Measurements from ENCODE around the gene CEP295NL.
A peak's percentile ranks its signal among the peaks of the same experiment; 100 is the strongest.
"Not testable (repeated sequence)": the region's sequence is repeated elsewhere in the genome, so short reads cannot be mapped to it uniquely, and the experiment has no call there.

Gene CEP295NL, protein sequence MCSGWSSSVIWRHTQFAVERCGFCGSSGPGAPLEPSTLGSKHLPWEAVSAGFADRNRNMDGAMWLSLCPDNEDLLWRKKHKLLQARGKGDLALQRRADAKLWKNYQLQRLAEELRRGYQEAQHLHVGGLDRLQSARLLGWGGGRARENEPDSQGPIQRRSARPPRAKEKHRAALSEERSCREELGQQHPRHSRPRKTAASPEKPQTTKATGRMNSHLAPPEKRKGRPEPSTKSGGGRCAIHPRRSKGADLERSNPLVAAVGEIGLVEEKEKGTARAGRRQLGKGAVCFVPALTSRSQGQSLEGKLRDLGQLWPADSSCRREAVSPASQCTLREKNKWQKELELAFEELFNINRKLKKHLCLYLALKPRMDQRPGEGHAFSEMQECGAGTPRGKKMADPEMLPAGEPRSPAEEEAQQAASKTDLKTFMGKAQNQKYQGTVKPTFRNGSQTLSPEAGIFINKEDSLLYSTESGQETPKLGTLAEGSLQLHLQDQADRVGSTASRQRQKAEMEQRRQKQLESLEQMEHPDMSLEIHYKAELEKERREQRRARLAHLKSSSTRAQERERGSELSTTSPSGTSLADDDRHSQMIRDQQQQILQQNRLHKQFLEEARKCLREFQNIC

GRCh38 chr17:78903101-78903779 is at the start of gene CEP295NL:
Gene CEP295NL (minus strand): TSS chr17:78903201. CDS start chr17:78901828, 1,373 bp downstream.
- DNase-seq, result no peak

DNA sequence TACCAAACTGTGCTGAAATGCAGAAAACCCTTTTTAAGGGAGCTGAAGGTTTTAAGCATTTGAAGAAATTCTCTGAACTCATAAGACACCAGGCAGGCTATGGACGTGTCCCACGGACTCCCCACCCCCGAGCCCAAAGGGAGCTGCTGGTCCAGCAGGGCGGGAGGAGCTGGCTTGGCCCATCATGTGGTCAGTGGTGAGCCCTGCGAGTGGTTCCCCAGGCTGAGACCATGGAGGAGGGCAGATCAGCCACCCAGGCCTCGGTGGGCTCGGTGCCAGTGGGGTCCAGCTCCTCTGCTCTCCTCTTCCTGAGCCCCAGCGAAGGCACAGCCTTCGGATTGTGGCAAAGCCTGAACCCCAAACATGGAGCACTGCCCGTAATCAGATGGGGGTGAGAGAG is 49.7 kb upstream of the CEP295NL start:
- DNase-seq, result no peak

GRCh38 chr17:78951967-78952551 is 49.1 kb upstream of the CEP295NL start:
- no peak for DNase-seq

GRCh38 chr17:78950870-78951269 is 47.9 kb upstream of the CEP295NL start:
- no peak for DNase-seq

DNA sequence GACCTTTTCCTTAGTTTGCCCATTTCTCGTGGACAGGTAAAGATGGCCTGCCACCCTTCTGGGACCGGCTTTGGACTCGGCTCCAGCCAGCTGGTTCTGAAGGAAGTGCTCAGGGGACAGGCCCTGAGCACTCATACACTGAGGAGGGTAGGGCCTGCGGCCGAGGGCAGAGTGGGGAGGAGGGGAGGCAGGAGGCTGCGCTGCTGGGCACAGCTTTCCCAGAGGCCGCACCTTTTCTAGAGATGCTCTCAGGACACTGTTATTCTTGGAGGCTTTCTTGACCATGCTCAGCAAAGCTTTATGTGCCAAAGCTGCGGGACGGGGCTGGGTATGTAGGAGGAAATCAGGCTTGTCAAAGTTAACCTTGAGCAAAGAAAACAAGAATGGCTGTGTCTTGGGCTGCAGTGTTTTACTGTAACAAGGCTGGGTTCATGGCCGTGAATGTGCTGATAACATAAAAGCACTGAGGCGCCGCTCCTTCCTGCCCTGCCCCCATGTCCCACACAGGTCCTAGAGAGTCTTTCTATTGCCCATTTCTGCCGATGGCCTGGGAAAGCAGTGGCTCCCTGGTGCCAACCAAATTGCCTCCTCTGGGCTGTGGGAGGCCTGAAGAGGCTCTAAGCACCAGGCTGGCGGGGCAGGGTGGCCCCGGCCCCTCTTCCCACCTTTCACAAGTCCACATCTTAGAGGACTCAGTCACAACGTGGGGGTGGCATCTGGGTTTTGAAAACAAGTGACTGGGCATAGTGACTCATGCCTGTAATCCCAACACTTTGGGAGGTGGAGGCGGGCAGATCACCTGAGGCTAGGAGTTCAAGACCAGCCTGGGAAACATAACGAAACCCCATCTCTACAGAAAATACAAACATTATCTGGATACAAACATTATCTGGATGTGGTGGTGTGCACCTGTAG is 44.5 kb upstream of the CEP295NL start:
- DNase-seq, result no peak

GRCh38 chr17:78946631-78947030 is 43.6 kb upstream of the CEP295NL start:
- DNase-seq, result no peak

GRCh38 chr17:78946131-78946530 is 43.1 kb upstream of the CEP295NL start:
- no peak for DNase-seq

DNA sequence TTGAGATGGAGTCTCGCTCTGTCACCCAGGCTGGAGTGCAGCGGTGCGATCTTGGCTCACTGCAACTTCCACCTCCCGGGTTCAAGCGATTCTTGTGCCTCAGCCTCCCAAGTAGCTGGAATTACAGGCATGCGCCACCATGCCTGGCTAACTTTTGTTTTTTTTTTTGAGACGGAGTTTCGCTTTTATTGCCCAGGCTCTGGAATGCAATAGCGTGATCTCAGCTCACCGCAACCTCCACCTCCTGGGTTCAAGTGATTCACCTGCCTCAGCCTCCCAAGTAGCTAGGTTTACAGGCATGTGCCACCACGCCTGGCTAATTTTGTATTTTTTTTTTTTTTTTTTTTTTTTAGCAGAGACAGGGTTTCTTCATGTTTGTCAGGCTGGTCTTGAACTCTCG is 42.5 kb upstream of the CEP295NL start:
- DNase-seq, result not testable (repeated sequence)

DNA sequence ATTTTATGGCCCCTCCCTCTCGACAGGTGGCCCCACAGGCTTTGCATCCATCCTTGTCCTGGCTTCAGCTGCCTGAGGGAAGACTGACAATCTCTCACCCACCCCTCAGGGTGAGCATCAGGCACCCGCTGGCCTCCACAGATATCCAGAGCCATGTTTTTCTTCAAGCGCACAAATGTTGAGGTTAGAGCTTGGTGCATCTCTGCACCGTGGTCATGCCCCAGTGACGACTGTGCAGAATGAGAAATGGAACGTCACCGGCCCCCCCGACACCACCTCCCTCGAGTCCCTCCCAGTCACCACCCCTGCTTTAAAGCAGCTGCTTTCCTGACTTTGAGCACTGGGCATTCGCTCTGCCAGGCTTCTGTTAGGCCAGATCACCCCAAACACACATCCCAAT is 42.0 kb upstream of the CEP295NL start:
- DNase-seq, result no peak

- DNase-seq, result no peak
Measured at GRCh38 chr17:78944026-78944425, 41.0 kb upstream of the CEP295NL start.

DNA sequence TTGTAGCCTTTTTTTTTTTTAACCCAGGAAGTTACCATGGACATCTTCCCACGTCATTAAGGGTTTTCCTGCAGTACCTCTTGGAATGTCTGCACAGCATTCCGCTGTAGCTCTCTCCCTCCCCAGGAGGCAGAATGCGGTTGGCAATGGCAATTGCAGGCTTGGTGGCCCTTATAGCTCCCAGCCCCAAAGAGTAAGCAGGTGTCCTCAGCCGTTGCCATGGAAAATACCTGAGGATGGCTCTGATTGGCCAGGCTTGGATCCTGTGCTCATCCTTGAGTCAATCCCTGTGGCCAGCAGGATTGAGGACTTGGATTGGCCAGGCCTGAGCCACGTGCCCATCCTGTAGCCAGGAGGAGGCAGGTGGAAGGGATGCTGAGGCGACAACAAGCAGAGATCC is 37.7 kb upstream of the CEP295NL start:
- no peak for DNase-seq

GRCh38 chr17:78940258-78940657 is 37.3 kb upstream of the CEP295NL start:
- DNase-seq, result no peak

DNA sequence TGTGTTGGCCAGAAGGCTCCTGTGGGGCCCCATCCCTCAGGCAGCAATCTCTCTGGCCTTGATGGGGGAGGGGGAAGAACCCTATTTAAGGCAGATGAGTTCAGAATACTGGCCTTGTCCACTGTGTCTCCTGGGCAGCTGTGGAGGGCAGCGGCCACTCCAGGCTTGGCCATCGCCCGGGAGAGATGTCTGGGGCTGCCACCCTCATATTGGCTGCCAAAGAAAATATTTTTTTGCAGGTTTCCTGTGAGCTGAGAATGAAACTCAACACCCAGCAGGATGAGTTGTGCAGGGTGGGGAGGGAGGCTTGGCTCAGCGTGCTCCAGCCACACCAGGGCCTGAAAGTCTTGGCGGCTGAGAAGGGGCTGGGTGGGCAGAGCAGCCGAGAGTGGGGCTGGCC is 36.6 kb upstream of the CEP295NL start:
- no peak for DNase-seq

- no peak for DNase-seq
Measured at GRCh38 chr17:78937561-78937960, 34.6 kb upstream of the CEP295NL start.

GRCh38 chr17:78935419-78936323 is 32.7 kb upstream of the CEP295NL start:
- DNase-seq, result no peak

DNA sequence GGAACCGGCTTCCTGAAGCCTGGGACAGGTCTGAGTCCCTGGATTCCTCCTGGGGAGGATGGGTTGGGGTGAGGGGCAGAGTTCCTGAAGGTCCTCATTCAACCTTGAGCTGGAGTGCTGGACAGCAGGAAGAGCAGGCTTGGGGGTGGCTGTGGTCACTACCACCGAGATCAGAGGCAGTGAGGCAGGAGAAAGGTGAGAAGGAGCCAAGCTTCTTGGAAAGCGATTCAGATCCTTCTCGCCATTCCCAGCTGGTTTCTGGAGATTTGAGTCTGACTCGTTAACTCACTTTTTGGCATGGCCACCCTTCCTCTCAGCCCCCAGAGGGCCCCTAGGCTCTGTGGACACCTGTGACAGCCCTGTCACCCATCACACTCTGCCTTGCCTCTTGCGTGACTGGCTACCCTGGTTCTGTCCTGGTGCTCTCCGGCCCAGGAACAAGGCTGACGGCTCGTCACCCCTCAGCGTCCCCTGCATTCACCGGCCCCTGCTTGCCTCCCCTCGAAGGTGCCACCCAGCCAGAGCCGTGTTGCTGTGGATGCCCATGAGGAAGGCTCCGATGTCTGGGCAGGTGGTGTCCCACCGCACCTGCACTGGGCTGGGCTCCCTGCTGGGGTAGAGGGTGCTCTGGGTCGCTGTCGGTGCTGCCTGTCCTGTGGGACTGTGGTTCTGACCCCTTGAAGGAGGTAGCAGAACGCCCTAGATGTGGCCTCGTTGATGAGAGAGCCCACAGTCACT is 31.8 kb upstream of the CEP295NL start:
- no peak for DNase-seq

DNA sequence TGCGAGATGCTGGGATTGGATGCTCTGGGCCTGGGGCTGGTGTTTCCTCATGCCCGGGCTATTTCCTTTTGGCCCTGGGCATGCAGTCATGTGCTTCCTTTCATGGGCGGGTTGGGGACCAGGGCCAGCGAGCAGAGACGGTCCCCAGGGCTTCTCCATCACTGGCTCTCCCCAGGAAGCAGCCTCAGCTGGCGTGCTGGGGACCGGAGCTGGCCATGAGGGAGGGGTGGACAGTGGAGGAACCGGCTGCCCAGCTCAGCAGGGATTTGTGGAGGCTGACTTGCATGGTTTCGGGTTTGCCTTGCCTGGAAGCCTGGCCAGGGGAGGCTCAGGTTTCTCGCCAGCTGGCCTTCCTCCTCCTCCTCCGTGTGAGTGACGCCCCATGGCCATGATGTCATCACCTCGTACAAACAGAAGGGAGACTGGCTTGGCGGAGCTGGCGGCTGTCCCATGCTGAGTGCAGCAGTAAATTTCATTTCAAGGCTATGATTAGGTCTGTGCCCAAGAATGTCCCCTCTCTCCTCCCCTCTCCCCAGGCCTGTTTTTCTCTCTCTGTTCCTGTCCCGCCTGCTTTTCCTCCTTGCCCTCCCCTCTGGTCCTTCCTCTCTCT is 31.1 kb upstream of the CEP295NL start:
- no peak for DNase-seq

DNA sequence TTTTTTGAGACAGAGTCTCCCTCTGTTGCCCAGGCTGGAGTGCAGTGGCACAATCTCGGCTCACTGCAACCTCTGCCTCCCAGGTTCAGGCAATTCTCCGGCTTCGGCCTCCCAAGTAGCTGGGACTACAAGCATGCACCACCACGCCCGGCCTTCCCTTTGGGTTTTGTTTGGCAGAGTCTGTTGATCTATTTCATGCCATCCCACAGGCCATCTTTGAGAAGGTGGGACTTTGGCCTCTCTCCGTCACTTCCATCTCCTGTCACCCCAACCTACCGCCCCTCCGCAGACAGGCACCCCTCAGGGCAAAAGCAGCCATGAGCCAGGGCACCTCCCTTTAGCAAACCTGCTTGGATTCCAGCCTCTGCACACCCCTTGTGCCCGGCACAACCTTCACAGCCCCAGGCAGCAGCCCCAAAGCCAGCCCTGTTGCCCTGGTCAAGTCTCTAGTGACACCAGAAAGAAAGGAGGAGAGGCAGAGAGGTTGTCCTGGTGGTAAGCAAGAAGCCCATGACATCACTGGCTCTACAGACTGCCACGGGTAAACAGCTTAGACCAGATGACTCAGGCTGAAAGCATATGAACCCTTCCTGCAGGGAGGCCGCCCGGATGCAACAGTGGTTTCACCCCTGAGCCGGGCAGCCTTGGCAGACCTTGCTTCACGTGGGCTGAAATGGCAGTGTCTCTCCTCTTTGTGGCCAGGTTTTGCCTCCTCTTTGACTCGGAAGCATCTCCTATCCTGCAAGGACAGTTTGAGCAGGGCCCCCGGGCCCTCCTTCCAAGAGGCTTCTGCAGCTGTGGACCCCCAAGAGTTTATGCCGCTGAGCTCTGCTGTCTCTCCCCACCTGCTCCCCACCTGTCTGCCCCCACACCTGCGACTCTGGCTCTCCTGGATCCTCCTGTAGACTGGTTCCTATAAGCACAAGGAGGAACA is 30.3 kb upstream of the CEP295NL start:
- peak in 2 of 4 experiments; percentile 6 to 25 for DNase-seq
